Fibroblast of villous mesenchyme (primary cell): ENCODE measurements around the gene ROR1. TPM values are rescaled to one million over a fixed set of nuclear protein-coding genes. Genes with fewer than 3 reads are reported as not detected.
"Not testable (repeated sequence)": the region's sequence is repeated elsewhere in the genome, so short reads cannot be mapped to it uniquely, and the experiment has no call there.

Experiments
- DNase-seq: peaks from one replicate; pipeline ENCODE4 v3.0.0-alpha.2; 2010; ENCODE audit warnings: low read depth
- H3K4me3 ChIP-seq: 2 replicates; pipeline ENCODE4 v1.5.1; 2011; ENCODE audit warnings: low read depth, mild to moderate bottlenecking, low read length
- CTCF ChIP-seq: IDR thresholded peaks from 2 replicates; pipeline ENCODE4 v1.5.1; 2012; ENCODE audit warnings: low read depth, mild to moderate bottlenecking, low read length; ENCODE audit not compliant: insufficient read depth
- total RNA-seq: library from RNA; depleted of rRNA; stranded (reverse); fragments of >200 nt; gene quantifications from 2 replicates; pipeline ENCODE4 v1.2.3, GENCODE V29; 2012

ROR1 gene
- total RNA-seq, 1 donor, result 8.6 TPM

GRCh38 chr1:64098436-64098835, 324.6 kb downstream of the ROR1 start:
- TF ChIP-seq CTCF, result no peak
- DNase-seq, result no peak
- no peak overlapping the region for H3K4me3 ChIP-seq

GRCh38 chr1:64098846-64099582, 325.2 kb downstream of the ROR1 start:
- no peak for DNase-seq
- TF ChIP-seq CTCF, result no peak
- no peak overlapping the region for H3K4me3 ChIP-seq

- H3K4me3 ChIP-seq, result no peak overlapping the region
- TF ChIP-seq CTCF, result no peak
- no peak for DNase-seq
These were observed 327.0 kb downstream of the ROR1 start for GRCh38 chr1:64100791-64101190.

- H3K4me3 ChIP-seq, result not testable (repeated sequence)
These were observed 330.8 kb downstream of the ROR1 start for GRCh38 chr1:64104585-64104984.

GRCh38 chr1:64107118-64107519, 333.3 kb downstream of the ROR1 start:
- TF ChIP-seq CTCF, result no peak
- no peak for DNase-seq
- no peak overlapping the region for H3K4me3 ChIP-seq

More at GRCh38 chr1:64104585-64104984, 330.8 kb downstream of the ROR1 start:
- DNase-seq, result not testable (repeated sequence)

GRCh38 chr1:64107632-64108031, 333.8 kb downstream of the ROR1 start:
- H3K4me3 ChIP-seq, result no peak overlapping the region
- no peak for DNase-seq
- TF ChIP-seq CTCF, result no peak

- no peak for TF ChIP-seq CTCF
- DNase-seq, result no peak
- no peak overlapping the region for H3K4me3 ChIP-seq
These were observed 337.3 kb downstream of the ROR1 start for GRCh38 chr1:64110924-64111777.
